Measurements from ENCODE around the gene PER2. TPM values are rescaled to one million over a fixed set of nuclear protein-coding genes. Genes with fewer than 3 reads are reported as not detected.
A peak's percentile ranks its signal among the peaks of the same experiment; 100 is the strongest.

The PER2 gene
- total RNA-seq, 1 donor from 2014 or later, result 3.7 TPM

DNA sequence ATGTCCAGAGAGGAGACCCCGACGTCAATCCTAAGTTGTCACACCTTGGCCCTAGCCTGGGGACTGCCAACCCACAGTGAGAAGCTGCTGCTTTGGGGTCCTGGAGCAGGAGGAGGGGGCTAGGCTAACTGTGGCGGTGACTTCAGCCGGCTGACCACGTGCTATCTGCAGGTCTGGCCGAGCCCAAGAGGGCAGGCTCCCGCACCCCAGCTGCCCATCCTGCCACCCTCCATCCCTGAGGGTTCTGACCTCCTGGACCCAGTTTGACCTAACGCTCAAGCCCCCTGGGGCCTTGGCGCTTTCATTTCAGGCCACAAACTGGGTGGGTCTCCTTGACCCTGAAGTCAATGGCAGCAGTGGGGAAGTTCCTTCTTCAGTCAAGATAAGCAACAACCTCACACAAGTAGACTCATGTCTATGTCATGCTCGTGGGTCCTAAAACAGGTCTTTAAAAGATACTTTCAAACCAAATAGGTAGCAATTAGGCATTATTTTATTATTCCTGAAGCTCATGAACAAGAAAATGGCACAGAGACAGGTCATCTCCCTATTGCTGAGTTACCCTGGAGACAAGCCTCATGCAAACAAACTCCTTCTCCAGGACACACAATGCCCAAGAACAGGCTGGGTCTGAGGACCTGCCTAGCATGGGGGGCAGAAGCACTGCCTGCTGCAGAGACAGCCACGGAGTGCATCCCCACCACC lies 50.8 kb downstream of the PER2 start:
- Mint-ChIP-seq H3K4me3 (ENCODE audit: unreplicated experiment) (no peak overlapping the region), H3K36me3 (ENCODE audit: unreplicated experiment) (no peaks in the 10 kb centered on the region), H3K9me3 (ENCODE audit: unreplicated experiment) (no peaks in the 10 kb centered on the region), H3K4me1 (ENCODE audit: unreplicated experiment) (peaks cover 7% of the 10 kb centered on the region), H3K27ac (ENCODE audit: unreplicated experiment) (no peak overlapping the region), H3K27me3 (ENCODE audit: unreplicated experiment) (no peaks in the 10 kb centered on the region)
- no peak for DNase-seq (ENCODE audit: extremely low spot score, unreplicated experiment)
- TF ChIP-seq, protein P1, sequence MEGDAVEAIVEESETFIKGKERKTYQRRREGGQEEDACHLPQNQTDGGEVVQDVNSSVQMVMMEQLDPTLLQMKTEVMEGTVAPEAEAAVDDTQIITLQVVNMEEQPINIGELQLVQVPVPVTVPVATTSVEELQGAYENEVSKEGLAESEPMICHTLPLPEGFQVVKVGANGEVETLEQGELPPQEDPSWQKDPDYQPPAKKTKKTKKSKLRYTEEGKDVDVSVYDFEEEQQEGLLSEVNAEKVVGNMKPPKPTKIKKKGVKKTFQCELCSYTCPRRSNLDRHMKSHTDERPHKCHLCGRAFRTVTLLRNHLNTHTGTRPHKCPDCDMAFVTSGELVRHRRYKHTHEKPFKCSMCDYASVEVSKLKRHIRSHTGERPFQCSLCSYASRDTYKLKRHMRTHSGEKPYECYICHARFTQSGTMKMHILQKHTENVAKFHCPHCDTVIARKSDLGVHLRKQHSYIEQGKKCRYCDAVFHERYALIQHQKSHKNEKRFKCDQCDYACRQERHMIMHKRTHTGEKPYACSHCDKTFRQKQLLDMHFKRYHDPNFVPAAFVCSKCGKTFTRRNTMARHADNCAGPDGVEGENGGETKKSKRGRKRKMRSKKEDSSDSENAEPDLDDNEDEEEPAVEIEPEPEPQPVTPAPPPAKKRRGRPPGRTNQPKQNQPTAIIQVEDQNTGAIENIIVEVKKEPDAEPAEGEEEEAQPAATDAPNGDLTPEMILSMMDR (IDR thresholded peaks at IDR 0.05), result no peak

DNA sequence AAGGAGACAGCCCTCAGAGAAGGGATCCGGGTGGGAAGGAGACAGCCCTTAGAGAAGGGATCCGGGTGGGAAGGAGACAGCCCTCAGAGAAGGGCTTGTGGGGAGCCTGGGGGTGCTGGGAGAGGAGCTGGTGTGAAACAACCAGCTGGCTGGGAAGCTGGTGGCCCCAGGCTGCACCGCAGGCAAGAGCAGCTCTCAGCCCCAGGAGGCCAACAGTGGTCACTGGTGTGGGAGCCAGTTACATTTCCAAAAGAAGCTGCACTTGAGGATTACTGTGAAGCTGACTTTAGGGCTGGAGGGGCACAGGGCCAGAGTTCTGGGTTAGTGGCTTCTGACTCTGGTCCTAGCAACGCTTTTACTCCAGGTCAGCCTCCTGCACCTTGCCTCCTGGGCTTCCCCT lies 51.8 kb downstream of the PER2 start:
- no peak overlapping the region for H3K4me3 Mint-ChIP-seq (ENCODE audit: unreplicated experiment)

DNA sequence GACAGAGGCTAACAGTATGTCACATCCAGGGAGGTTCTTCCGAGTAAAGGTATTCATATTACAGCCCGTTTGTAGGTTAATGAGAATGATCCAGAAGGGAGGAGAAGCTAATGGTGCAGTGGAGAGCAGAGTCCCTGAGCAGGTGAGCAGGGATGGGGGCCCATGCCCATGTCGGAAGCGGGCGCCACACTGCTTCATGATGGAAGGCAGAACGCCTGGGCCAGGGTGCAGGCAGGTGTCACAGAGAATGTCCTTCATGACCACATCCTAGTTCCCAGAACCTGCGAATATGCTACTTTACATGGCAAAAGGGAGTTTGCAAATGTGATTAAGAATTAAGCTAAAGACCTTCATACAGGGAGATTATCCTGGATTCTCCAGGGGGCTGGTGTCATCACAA lies 52.6 kb downstream of the PER2 start:
- DNase-seq (ENCODE audit: extremely low spot score, unreplicated experiment), result no peak
- Mint-ChIP-seq H3K4me3 (ENCODE audit: unreplicated experiment) (peak overlapping the region; percentile 44), H3K36me3 (ENCODE audit: unreplicated experiment) (no peaks in the 10 kb centered on the region), H3K27ac (ENCODE audit: unreplicated experiment) (no peak overlapping the region), H3K27me3 (ENCODE audit: unreplicated experiment) (no peaks in the 10 kb centered on the region), H3K9me3 (ENCODE audit: unreplicated experiment) (no peaks in the 10 kb centered on the region), H3K4me1 (ENCODE audit: unreplicated experiment) (peaks cover 15% of the 10 kb centered on the region)
- TF ChIP-seq, protein P1 (IDR thresholded peaks at IDR 0.05), result no peak

More for the DNA sequence above, 51.8 kb downstream of the PER2 start:
- TF ChIP-seq, protein P1 (IDR thresholded peaks at IDR 0.05), result no peak
- H3K9me3 Mint-ChIP-seq (ENCODE audit: unreplicated experiment), result no peaks in the 10 kb centered on the region
- no peak overlapping the region for H3K27ac Mint-ChIP-seq (ENCODE audit: unreplicated experiment)
- H3K27me3 Mint-ChIP-seq (ENCODE audit: unreplicated experiment), result no peaks in the 10 kb centered on the region
- no peaks in the 10 kb centered on the region for H3K36me3 Mint-ChIP-seq (ENCODE audit: unreplicated experiment)
- peaks cover 12% of the 10 kb centered on the region for H3K4me1 Mint-ChIP-seq (ENCODE audit: unreplicated experiment)
- DNase-seq (ENCODE audit: extremely low spot score, unreplicated experiment), result no peak

DNA sequence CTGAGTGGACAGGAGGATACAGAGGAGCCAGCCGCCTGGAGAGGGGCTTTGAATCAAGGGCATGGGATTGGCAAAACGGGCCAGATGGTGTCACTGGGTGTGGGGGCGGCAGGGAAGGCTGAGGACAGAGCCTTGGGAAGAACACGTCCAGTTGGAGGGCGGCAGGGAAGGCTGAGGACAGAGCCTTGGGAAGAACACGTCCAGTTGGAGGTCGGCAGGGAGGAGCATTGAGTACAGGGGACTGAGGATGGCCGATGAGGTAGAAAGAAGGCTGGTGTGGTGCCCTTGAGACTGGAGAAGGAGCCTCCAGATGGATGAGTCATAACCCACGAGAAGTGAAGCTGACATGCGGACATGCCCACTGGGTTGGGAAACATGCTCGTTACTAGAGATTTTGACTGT lies 53.1 kb downstream of the PER2 start:
- Mint-ChIP-seq H3K36me3 (ENCODE audit: unreplicated experiment) (no peaks in the 10 kb centered on the region), H3K4me1 (ENCODE audit: unreplicated experiment) (peaks cover 19% of the 10 kb centered on the region), H3K27me3 (ENCODE audit: unreplicated experiment) (no peaks in the 10 kb centered on the region), H3K27ac (ENCODE audit: unreplicated experiment) (no peak overlapping the region), H3K4me3 (ENCODE audit: unreplicated experiment) (peak overlapping the region; percentile 44), H3K9me3 (ENCODE audit: unreplicated experiment) (no peaks in the 10 kb centered on the region)
- DNase-seq (ENCODE audit: extremely low spot score, unreplicated experiment), result no peak
- TF ChIP-seq, protein P1 (IDR thresholded peaks at IDR 0.05), result no peak

DNA sequence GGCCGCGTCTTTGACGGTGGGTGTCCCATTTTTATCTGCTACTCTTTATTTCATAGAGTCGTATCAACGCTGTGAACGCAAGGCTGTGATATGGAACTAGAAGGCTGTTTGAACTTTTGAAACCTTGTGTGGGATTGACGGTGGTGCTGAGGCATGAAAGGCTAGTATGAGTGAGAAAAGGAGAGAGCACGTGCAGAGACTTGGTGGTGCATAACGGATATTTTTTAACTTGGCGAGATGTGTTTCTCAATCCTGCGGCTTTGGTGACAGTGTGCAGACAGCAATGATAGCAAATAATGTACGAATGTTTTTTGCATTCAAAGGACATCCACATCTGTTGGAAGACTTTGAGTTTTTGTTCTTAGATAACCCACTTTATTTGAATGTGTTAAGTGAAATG lies 54.8 kb downstream of the PER2 start:
- Mint-ChIP-seq H3K4me1 (ENCODE audit: unreplicated experiment) (peaks cover 17% of the 10 kb centered on the region), H3K9me3 (ENCODE audit: unreplicated experiment) (no peaks in the 10 kb centered on the region), H3K4me3 (ENCODE audit: unreplicated experiment) (peak overlapping the region; percentile 71), H3K36me3 (ENCODE audit: unreplicated experiment) (no peaks in the 10 kb centered on the region), H3K27me3 (ENCODE audit: unreplicated experiment) (no peaks in the 10 kb centered on the region), H3K27ac (ENCODE audit: unreplicated experiment) (no peak overlapping the region)
- TF ChIP-seq, protein P1 (IDR thresholded peaks at IDR 0.05), result no peak
- DNase-seq (ENCODE audit: extremely low spot score, unreplicated experiment), result no peak
